ENCODE data around the gene TMEM271.
"Not testable (repeated sequence)": the region's sequence is repeated elsewhere in the genome, so short reads cannot be mapped to it uniquely, and the experiment has no call there.

TMEM271 gene

GRCh38 chr4:568351-568652 is 7.8 kb downstream of the TMEM271 start:
- Histone ChIP-seq H3K4me3 (ENCODE audit: extremely low read depth, insufficient read depth, low read length, poor library complexity, severe bottlenecking) (no peak overlapping the region), H3K27ac (ENCODE audit: low read depth, low read length, severe bottlenecking) (no peak overlapping the region), H3K36me3 (ENCODE audit: control insufficient read depth, insufficient read depth, low read length) (no peaks in the 10 kb centered on the region), H3K4me1 (ENCODE audit: control insufficient read depth, insufficient read depth, low read length, poor library complexity, severe bottlenecking) (no peaks in the 10 kb centered on the region), H3K9me3 (ENCODE audit: control insufficient read depth, low read length) (peaks cover 4% of the 10 kb centered on the region)
- 60 to 80% methylated on average over 1 of the region's 2 CpGs for WGBS, 2 experiments (ENCODE audit: insufficient coverage in 2 of 2)

- Histone ChIP-seq H3K36me3 (ENCODE audit: control insufficient read depth, insufficient read depth, low read length) (no peaks in the 10 kb centered on the region), H3K27ac (ENCODE audit: low read depth, low read length, severe bottlenecking) (no peak overlapping the region), H3K4me3 (ENCODE audit: extremely low read depth, insufficient read depth, low read length, poor library complexity, severe bottlenecking) (no peak overlapping the region), H3K4me1 (ENCODE audit: control insufficient read depth, insufficient read depth, low read length, poor library complexity, severe bottlenecking) (no peaks in the 10 kb centered on the region), H3K9me3 (ENCODE audit: control insufficient read depth, low read length) (peaks cover 4% of the 10 kb centered on the region)
- WGBS, 2 experiments (ENCODE audit: insufficient coverage in 2 of 2), result 72 to 79% methylated on average over 10 of the region's 10 CpGs
These were observed 8.4 kb downstream of the TMEM271 start for GRCh38 chr4:567457-568350.

GRCh38 chr4:566508-567295 is 9.4 kb downstream of the TMEM271 start:
- Histone ChIP-seq H3K4me1 (ENCODE audit: control insufficient read depth, insufficient read depth, low read length, poor library complexity, severe bottlenecking) (no peaks in the 10 kb centered on the region), H3K9me3 (ENCODE audit: control insufficient read depth, low read length) (peaks cover 4% of the 10 kb centered on the region), H3K36me3 (ENCODE audit: control insufficient read depth, insufficient read depth, low read length) (no peaks in the 10 kb centered on the region), H3K27ac (ENCODE audit: low read depth, low read length, severe bottlenecking) (no peak overlapping the region), H3K4me3 (ENCODE audit: extremely low read depth, insufficient read depth, low read length, poor library complexity, severe bottlenecking) (no peak overlapping the region)
- WGBS, 2 experiments (ENCODE audit: insufficient coverage in 2 of 2), result 29 to 63% methylated on average over 1 to 2 of the region's 2 CpGs

DNA sequence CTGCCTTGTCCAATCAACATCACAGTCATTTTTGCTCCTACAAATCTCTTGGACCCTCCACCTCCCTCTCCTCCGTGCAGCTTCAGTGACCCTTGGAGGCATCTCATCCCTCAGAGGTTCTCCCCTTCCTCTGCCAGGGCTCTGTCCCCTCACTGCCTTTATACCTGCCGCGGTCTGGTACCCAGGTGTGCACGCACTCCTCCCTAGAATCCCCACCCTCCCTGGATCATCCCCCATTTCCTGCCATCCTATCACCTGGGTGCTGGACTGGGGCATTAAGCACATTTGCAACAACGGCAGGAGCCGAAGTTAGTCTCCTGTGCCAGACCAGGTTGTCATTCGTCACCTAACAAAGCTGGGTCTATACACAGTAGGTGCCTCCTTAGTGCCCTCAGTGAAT is 10.1 kb downstream of the TMEM271 start:
- Histone ChIP-seq H3K9me3 (ENCODE audit: control insufficient read depth, low read length) (peaks cover 4% of the 10 kb centered on the region), H3K4me3 (ENCODE audit: extremely low read depth, insufficient read depth, low read length, poor library complexity, severe bottlenecking) (no peak overlapping the region), H3K27ac (ENCODE audit: low read depth, low read length, severe bottlenecking) (no peak overlapping the region), H3K4me1 (ENCODE audit: control insufficient read depth, insufficient read depth, low read length, poor library complexity, severe bottlenecking) (no peaks in the 10 kb centered on the region), H3K36me3 (ENCODE audit: control insufficient read depth, insufficient read depth, low read length) (no peaks in the 10 kb centered on the region)
- 86 to 92% methylated on average over 7 of the region's 7 CpGs for WGBS, 2 experiments (ENCODE audit: insufficient coverage in 2 of 2)

GRCh38 chr4:565614-566013 is 10.5 kb downstream of the TMEM271 start:
- 83 to 100% methylated on average over 1 of the region's 1 CpG for WGBS, 2 experiments (ENCODE audit: insufficient coverage in 2 of 2)

DNA sequence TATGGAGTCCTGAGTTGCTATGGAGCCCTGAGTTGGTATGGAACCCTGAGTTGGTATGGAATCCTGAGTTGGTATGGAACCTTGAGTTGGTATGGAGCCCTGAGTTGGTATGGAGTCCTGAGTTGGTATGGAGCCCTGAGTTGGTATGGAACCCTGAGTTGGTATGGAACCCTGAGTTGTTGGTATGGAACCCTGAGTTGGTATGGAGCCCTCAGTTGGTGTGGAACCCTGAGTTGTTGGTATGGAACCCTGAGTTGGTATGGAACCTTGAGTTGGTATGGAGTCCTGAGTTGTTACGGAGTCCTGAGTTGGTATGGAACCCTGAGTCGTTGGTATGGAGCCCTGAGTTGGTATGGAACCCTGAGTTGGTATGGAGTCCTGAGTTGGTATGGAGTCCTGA is 13.6 kb downstream of the TMEM271 start:
- WGBS, 2 experiments (ENCODE audit: insufficient coverage in 2 of 2), result 68 to 79% methylated on average over 2 of the region's 2 CpGs
- not testable (repeated sequence) for H3K9me3 ChIP-seq (ENCODE audit: control insufficient read depth, low read length); H3K4me3 ChIP-seq (ENCODE audit: extremely low read depth, insufficient read depth, low read length, poor library complexity, severe bottlenecking); H3K27ac ChIP-seq (ENCODE audit: low read depth, low read length, severe bottlenecking); H3K36me3 ChIP-seq (ENCODE audit: control insufficient read depth, insufficient read depth, low read length); H3K4me1 ChIP-seq (ENCODE audit: control insufficient read depth, insufficient read depth, low read length, poor library complexity, severe bottlenecking)

More at GRCh38 chr4:565614-566013, 10.5 kb downstream of the TMEM271 start:
- H3K4me1 ChIP-seq (ENCODE audit: control insufficient read depth, insufficient read depth, low read length, poor library complexity, severe bottlenecking); H3K27ac ChIP-seq (ENCODE audit: low read depth, low read length, severe bottlenecking); H3K36me3 ChIP-seq (ENCODE audit: control insufficient read depth, insufficient read depth, low read length); H3K9me3 ChIP-seq (ENCODE audit: control insufficient read depth, low read length); H3K4me3 ChIP-seq (ENCODE audit: extremely low read depth, insufficient read depth, low read length, poor library complexity, severe bottlenecking): not testable (repeated sequence)

DNA sequence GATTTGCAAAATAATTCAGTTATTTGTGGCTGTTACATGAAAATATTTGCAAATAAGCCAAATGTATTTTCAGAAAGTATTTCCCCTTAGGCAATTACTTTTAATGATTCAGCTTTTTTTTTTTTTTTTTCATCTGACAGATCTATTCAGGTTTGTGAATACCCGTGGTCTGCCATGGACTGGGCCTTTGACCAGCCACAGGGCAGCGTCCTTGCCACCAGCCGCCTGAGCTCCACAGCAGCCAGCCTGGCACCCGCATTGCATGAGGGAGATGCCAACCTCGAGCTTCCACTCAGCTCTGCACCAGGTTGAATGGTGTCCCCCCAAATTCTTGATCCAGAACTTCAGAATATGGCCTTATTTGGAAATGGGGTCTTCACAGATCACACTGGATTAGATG is 14.7 kb downstream of the TMEM271 start:
- whole genome bisulfite sequencing, 2 experiments (ENCODE audit: insufficient coverage in 2 of 2), result 81 to 90% methylated on average over 3 to 4 of the region's 5 CpGs
- H3K36me3 ChIP-seq (ENCODE audit: control insufficient read depth, insufficient read depth, low read length), result no peaks in the 10 kb centered on the region
- no peak overlapping the region for H3K4me3 ChIP-seq (ENCODE audit: extremely low read depth, insufficient read depth, low read length, poor library complexity, severe bottlenecking)
- H3K4me1 ChIP-seq (ENCODE audit: control insufficient read depth, insufficient read depth, low read length, poor library complexity, severe bottlenecking), result no peaks in the 10 kb centered on the region
- H3K27ac ChIP-seq (ENCODE audit: low read depth, low read length, severe bottlenecking), result no peak overlapping the region
- peaks cover 4% of the 10 kb centered on the region for H3K9me3 ChIP-seq (ENCODE audit: control insufficient read depth, low read length)

DNA sequence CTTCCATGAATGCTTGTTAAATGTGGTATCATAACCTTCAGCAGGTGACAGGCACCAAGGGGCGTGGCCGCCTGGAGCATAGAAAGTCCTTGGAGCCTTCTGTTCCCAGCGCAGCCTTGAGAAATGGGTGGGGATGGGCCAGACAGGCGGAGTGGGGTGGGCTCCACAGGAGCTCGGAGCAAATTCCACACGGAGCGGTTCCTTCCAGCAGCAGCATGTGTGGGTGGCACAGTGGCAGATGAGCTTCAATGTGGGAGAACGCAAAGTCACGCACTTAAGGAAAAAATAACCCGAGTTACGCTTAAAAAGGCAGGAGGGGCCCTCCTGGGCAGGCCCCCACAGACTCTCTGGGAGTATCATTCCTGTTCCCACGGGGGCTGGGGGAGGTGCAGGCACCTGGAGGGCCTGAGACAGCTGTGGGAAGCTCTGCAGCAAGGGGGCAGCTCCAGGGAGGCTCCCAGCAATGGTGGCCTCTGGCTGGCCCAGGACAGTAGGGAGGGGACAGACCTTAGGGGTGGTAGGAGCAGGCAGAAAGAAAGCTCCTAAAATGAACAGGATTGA is 15.3 kb downstream of the TMEM271 start:
- no peak overlapping the region for H3K4me3 ChIP-seq (ENCODE audit: extremely low read depth, insufficient read depth, low read length, poor library complexity, severe bottlenecking)
- H3K27ac ChIP-seq (ENCODE audit: low read depth, low read length, severe bottlenecking), result no peak overlapping the region
- no peaks in the 10 kb centered on the region for H3K4me1 ChIP-seq (ENCODE audit: control insufficient read depth, insufficient read depth, low read length, poor library complexity, severe bottlenecking)
- no peaks in the 10 kb centered on the region for H3K36me3 ChIP-seq (ENCODE audit: control insufficient read depth, insufficient read depth, low read length)
- WGBS, 2 experiments (ENCODE audit: insufficient coverage in 2 of 2), result 75 to 80% methylated on average over 12 of the region's 12 CpGs
- no peaks in the 10 kb centered on the region for H3K9me3 ChIP-seq (ENCODE audit: control insufficient read depth, low read length)

DNA sequence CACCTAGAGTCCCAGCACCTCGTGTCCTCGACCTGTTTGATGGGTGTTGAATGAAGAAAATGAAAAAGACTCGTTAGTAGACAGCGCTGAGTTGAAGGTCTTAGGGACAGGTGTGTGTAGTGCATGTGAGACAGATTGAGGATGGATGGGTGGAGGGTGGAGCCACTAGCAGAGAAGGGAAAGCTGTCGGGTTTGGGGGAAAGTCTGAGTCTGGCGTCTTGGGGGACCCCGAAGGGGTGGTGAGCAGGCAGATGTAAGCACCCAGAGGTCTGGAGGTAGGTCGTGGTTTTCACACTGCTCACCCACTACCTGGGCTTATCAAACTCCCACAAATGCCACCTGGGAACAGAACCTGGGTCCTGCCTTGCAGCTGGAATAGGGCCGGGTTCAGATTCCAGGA is 16.0 kb downstream of the TMEM271 start:
- no peaks in the 10 kb centered on the region for H3K4me1 ChIP-seq (ENCODE audit: control insufficient read depth, insufficient read depth, low read length, poor library complexity, severe bottlenecking)
- no peaks in the 10 kb centered on the region for H3K36me3 ChIP-seq (ENCODE audit: control insufficient read depth, insufficient read depth, low read length)
- no peak overlapping the region for H3K4me3 ChIP-seq (ENCODE audit: extremely low read depth, insufficient read depth, low read length, poor library complexity, severe bottlenecking)
- 66 to 80% methylated on average over 6 to 9 of the region's 9 CpGs for WGBS, 2 experiments (ENCODE audit: insufficient coverage in 2 of 2)
- no peak overlapping the region for H3K27ac ChIP-seq (ENCODE audit: low read depth, low read length, severe bottlenecking)
- no peaks in the 10 kb centered on the region for H3K9me3 ChIP-seq (ENCODE audit: control insufficient read depth, low read length)

GRCh38 chr4:555566-556275 is 20.4 kb downstream of the TMEM271 start:
- Histone ChIP-seq H3K27ac (ENCODE audit: low read depth, low read length, severe bottlenecking) (no peak overlapping the region), H3K4me1 (ENCODE audit: control insufficient read depth, insufficient read depth, low read length, poor library complexity, severe bottlenecking) (no peaks in the 10 kb centered on the region), H3K4me3 (ENCODE audit: extremely low read depth, insufficient read depth, low read length, poor library complexity, severe bottlenecking) (no peak overlapping the region), H3K9me3 (ENCODE audit: control insufficient read depth, low read length) (no peaks in the 10 kb centered on the region), H3K36me3 (ENCODE audit: control insufficient read depth, insufficient read depth, low read length) (no peaks in the 10 kb centered on the region)
- WGBS, 2 experiments (ENCODE audit: insufficient coverage in 2 of 2), result 80 to 85% methylated on average over 12 to 14 of the region's 14 CpGs

All from mesodermal cell (in vitro differentiated cells).